ENCODE data around the gene GYG1.

Gene GYG1

DNA sequence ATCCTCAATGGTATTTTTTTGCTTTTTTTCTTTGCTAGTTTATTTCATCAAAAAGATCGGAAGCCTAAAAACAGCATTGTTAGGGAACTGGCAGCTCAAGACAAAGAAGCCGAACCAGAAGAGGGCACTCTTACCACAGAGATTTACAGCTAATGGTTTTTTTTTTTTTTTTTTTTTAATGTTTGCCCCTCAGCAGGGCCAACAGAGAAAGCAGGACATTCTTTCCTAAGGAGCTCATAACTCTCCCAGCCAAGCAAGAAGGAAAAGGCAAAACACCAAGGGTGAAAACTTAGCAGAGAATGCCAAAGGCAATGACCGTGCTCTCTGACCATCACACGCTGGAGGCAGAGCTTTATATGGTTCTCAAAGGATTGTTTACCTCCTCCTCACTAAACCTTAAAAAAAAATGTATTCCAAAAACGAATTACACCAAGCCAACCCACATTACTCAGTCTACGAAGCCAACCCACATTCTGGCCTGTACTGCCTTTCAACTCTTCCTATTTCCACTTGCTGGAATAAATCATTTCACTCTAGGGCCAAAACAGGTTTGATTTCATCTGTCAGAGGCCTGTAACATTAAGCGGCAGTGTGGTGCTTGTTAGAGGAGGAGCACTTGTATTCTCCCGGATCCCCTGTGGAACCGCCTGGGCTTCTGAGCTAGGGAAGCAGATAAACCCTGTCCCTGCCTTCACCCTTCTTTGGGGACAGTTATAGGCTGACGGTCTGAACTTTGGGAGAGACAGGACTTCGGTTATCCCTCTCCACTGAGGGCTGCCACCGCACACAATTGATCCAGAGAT lies 35.6 kb upstream of the GYG1 start:
- no peak overlapping the region for H3K9ac ChIP-seq (ENCODE audit: low read length)
- H3K4me3 ChIP-seq (ENCODE audit: low read length), result no peak overlapping the region

GRCh38 chr3:148957586-148957985 lies 33.8 kb upstream of the GYG1 start:
- H3K4me2 ChIP-seq (ENCODE audit: low read length), result no peak overlapping the region
- no peaks in the 10 kb centered on the region for H3K36me3 ChIP-seq (replicated peaks; ENCODE audit: low read depth, low read length)
- peak overlapping the region; percentile 72 for H2AFZ ChIP-seq (ENCODE audit: low read depth, low read length)
- no peak for TF ChIP-seq EZH2phosphoT487 (IDR thresholded peaks at IDR 0.05; ENCODE audit: low read depth)
- TF ChIP-seq, protein P1, sequence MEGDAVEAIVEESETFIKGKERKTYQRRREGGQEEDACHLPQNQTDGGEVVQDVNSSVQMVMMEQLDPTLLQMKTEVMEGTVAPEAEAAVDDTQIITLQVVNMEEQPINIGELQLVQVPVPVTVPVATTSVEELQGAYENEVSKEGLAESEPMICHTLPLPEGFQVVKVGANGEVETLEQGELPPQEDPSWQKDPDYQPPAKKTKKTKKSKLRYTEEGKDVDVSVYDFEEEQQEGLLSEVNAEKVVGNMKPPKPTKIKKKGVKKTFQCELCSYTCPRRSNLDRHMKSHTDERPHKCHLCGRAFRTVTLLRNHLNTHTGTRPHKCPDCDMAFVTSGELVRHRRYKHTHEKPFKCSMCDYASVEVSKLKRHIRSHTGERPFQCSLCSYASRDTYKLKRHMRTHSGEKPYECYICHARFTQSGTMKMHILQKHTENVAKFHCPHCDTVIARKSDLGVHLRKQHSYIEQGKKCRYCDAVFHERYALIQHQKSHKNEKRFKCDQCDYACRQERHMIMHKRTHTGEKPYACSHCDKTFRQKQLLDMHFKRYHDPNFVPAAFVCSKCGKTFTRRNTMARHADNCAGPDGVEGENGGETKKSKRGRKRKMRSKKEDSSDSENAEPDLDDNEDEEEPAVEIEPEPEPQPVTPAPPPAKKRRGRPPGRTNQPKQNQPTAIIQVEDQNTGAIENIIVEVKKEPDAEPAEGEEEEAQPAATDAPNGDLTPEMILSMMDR (IDR thresholded peaks at IDR 0.05; ENCODE audit: low read depth, low read length), result peak; percentile 40
- no peaks in the 10 kb centered on the region for H4K20me1 ChIP-seq (ENCODE audit: insufficient read depth, low read length)
- no peak overlapping the region for H3K9ac ChIP-seq (ENCODE audit: low read length)
- H3K4me3 ChIP-seq (ENCODE audit: low read length), result no peak overlapping the region
- H3K9me3 ChIP-seq (ENCODE audit: insufficient read depth, low read length), result no peaks in the 10 kb centered on the region
- H3K27me3 ChIP-seq (ENCODE audit: low read depth, low read length), result peaks cover 16% of the 10 kb centered on the region; the same call in 1 of the 2 replicates
- peaks cover 8% of the 10 kb centered on the region for H3K4me1 ChIP-seq (ENCODE audit: low read length)
- no peaks in the 10 kb centered on the region for H3K79me2 ChIP-seq (ENCODE audit: low read length)
- H3K27ac ChIP-seq (ENCODE audit: low read length), result no peak overlapping the region

More for the DNA sequence above, 35.6 kb upstream of the GYG1 start:
- no peaks in the 10 kb centered on the region for H3K9me3 ChIP-seq (ENCODE audit: insufficient read depth, low read length)
- H3K27me3 ChIP-seq (ENCODE audit: low read depth, low read length), result peaks cover 3% of the 10 kb centered on the region; the same call in 1 of the 2 replicates
- peaks cover 8% of the 10 kb centered on the region for H3K4me1 ChIP-seq (ENCODE audit: low read length)
- H4K20me1 ChIP-seq (ENCODE audit: insufficient read depth, low read length), result no peaks in the 10 kb centered on the region
- H3K36me3 ChIP-seq (replicated peaks; ENCODE audit: low read depth, low read length), result no peaks in the 10 kb centered on the region
- no peak for TF ChIP-seq EZH2phosphoT487 (IDR thresholded peaks at IDR 0.05; ENCODE audit: low read depth)
- TF ChIP-seq, protein P1 (IDR thresholded peaks at IDR 0.05; ENCODE audit: low read depth, low read length), result peak; percentile 53
- peak overlapping the region; percentile 33 for H3K4me2 ChIP-seq (ENCODE audit: low read length)
- H3K79me2 ChIP-seq (ENCODE audit: low read length), result no peaks in the 10 kb centered on the region
- 0 out of 2 replicates have a peak overlapping the region, but pooled peaks have one; percentile 7 for H2AFZ ChIP-seq (ENCODE audit: low read depth, low read length)
- no peak overlapping the region for H3K27ac ChIP-seq (ENCODE audit: low read length)

DNA sequence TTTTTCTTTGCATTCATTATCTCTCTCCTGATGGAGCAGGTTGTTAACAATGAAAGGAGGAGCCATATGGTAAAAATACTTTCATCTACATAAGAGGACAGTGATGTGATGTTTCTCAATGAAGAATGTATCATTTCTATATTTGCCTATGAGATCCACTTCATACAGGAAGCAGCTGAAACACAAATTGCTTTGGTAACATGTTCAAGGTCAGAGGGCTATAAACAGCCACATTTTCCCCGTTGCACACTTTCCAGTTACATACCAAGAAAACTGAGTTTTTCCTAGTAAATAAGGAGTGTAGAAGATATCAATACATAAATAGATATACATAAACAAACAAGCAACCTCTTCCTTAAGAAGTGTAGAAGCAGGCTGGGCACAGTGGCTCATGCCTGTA lies 32.6 kb upstream of the GYG1 start:
- no peaks in the 10 kb centered on the region for H3K36me3 ChIP-seq (replicated peaks; ENCODE audit: low read depth, low read length)
- no peak overlapping the region for H3K9ac ChIP-seq (ENCODE audit: low read length)
- no peak overlapping the region for H2AFZ ChIP-seq (ENCODE audit: low read depth, low read length)
- no peaks in the 10 kb centered on the region for H4K20me1 ChIP-seq (ENCODE audit: insufficient read depth, low read length)
- no peak overlapping the region for H3K4me2 ChIP-seq (ENCODE audit: low read length)
- peaks cover 8% of the 10 kb centered on the region for H3K4me1 ChIP-seq (ENCODE audit: low read length)
- TF ChIP-seq, protein P1 (IDR thresholded peaks at IDR 0.05; ENCODE audit: low read depth, low read length), result no peak
- TF ChIP-seq EZH2phosphoT487 (IDR thresholded peaks at IDR 0.05; ENCODE audit: low read depth), result no peak
- no peak overlapping the region for H3K4me3 ChIP-seq (ENCODE audit: low read length)
- H3K27me3 ChIP-seq (ENCODE audit: low read depth, low read length), result peaks cover 16% of the 10 kb centered on the region; the same call in 1 of the 2 replicates
- H3K9me3 ChIP-seq (ENCODE audit: insufficient read depth, low read length), result no peaks in the 10 kb centered on the region
- H3K79me2 ChIP-seq (ENCODE audit: low read length), result no peaks in the 10 kb centered on the region
- no peak overlapping the region for H3K27ac ChIP-seq (ENCODE audit: low read length)

DNA sequence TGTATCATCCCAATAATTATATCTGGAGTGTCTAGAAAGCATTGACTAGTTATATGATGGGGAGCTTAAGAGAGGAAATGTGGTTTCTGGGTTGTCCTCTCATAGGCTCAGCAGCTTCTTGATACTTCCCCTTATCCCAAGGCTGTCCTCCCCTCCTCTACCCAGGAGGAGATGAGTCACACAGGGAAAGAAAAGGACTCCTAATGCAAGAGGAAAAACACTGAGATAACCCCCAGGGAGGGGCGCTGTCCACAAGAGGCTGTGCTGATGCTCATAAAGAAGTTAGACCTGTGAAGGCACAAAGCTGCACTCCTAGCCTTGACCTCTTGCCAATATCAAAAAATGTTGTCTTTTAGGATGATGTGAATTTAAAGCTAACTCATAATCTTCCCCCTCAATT lies 28.8 kb upstream of the GYG1 start:
- Histone ChIP-seq H3K79me2 (ENCODE audit: low read length) (no peaks in the 10 kb centered on the region), H3K9me3 (ENCODE audit: insufficient read depth, low read length) (no peaks in the 10 kb centered on the region), H3K4me2 (ENCODE audit: low read length) (no peak overlapping the region), H4K20me1 (ENCODE audit: insufficient read depth, low read length) (no peaks in the 10 kb centered on the region), H3K27ac (ENCODE audit: low read length) (no peak overlapping the region), H2AFZ (ENCODE audit: low read depth, low read length) (no peak overlapping the region), H3K36me3 (replicated peaks; ENCODE audit: low read depth, low read length) (no peaks in the 10 kb centered on the region), H3K4me1 (ENCODE audit: low read length) (peaks cover 3% of the 10 kb centered on the region), H3K9ac (ENCODE audit: low read length) (no peak overlapping the region), H3K4me3 (ENCODE audit: low read length) (no peak overlapping the region), H3K27me3 (ENCODE audit: low read depth, low read length) (peaks cover 16% of the 10 kb centered on the region; the same call in 1 of the 2 replicates)
- TF ChIP-seq, protein P1 (IDR thresholded peaks at IDR 0.05; ENCODE audit: low read depth, low read length), result peak; percentile 44
- no peak for TF ChIP-seq EZH2phosphoT487 (IDR thresholded peaks at IDR 0.05; ENCODE audit: low read depth)

Data from OCI-LY3 (cell line).